GM21515 (cell line): Measurements from ENCODE around the gene CLP1.

ENCODE experiments used
- ATAC-seq: cut with Tn5 transposase; IDR thresholded peaks from one replicate; pipeline ENCODE4 v1.9.1; 2021; ENCODE audit not compliant: unreplicated experiment

Gene CLP1

DNA sequence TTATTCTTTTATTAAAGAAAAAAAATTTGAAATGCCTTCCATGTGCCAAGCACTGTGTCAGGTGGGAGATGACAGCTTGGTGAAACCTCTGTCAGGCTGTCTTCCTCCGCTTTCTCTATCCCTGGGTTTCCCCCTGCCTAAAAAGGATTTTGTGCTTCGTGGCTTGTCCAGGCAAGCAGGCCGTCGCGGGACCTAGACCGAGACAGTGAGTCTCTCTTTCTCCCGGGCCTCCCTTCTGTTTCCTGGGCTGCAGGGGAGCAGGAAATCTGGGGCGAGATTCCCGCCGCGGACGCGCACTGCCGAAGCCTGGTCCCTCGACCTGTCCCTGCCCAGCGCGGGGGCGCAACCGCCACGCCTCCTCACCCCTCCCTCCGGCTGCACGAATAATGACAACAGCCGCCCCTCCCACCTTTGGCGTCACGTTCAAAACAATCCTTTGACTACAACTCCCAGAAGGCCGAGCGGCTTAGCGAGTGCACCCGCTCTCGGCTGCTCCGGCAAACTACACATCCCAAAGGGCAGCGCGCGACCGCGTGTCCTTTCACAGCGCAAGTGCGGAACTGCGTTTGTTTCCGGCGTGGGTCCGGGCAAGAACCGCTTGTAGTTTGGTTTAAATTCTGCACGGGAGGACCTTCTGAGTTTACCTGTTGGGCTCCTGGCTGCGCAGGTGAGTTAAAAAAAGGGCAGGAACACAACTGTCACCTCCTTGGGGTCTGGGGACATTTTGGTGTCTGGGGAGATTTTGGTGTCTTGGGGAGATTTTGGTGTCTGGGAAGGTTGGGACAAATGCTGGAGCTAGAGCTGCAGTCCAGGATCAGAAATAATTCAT, at the start of gene CLP1:
TSS of gene CLP1 (plus strand) at position 569 of the 829 bp plus-strand sequence. CDS start 1,715 bp downstream, outside the sequence.
- ATAC-seq: peak; percentile 97

DNA sequence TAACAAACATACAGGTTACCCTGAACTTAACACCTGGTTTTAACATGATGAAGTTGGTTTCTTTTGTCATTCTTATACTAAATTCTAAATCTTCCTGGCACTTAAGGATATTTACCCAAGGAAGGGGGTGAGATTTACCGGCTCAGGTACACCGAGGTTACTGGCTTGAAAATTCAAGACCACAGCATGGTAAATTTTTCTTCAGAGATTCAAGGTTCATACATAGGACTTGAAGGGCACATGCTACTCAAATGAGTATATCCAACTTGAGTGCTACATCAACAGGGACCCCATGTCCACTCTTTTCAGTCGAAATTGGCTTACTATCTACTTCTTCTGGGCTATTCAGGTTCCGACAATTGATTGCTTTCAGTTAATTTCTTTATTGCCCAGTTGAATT, 47.4 kb upstream of the CLP1 start:
- ATAC-seq: no peak

DNA sequence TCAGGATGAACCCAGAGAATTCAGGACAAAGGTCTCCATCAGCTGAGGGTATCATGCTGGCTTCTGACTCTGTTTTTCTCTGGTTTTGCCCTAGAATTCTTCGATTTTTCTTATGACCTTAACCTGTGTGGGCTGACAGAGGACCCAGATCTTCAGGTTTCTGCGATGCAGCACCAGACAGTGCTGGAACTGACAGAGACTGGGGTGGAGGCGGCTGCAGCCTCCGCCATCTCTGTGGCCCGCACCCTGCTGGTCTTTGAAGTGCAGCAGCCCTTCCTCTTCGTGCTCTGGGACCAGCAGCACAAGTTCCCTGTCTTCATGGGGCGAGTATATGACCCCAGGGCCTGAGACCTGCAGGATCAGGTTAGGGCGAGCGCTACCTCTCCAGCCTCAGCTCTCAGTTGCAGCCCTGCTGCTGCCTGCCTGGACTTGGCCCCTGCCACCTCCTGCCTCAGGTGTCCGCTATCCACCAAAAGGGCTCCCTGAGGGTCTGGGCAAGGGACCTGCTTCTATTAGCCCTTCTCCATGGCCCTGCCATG, 43.3 kb upstream of the CLP1 start:
- no peak for ATAC-seq

DNA sequence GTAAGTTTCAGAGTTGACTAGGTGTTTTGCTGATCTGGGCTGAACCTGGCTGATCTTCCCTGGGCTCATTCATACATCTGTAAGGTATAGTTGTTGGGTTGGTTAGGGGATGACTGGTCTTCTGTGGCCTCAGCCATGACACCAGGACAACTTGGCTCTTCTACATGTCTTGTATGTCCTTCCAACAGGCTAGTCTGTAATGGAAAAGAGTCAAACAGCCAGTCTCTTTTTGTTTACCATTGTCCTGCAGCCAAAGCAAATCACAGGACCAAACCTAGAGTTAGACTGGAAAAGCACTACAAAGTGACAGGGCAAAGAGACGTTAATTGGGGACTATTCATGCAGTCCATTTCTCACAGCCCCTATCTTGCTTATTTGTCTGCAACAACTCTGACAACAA, 42.3 kb upstream of the CLP1 start:
- ATAC-seq: no peak

DNA sequence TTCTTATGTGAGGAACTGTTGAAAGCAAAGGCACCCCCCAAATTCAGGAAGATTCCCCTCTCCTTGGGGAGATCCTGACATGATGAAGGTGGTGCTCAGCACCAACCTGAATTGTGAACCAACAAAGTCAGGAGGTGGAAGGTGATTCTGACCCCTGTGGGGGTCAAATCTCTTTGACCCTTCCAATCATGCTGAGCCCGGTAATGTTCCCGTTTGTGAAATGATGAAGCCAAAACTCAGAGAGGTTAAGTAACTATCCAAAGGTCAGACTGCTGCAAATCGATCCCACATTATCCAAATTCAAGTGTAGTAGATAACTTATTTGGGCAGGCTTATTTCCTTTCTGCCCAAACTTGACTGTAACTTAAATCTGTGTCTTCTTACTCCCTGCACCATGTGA, 41.0 kb upstream of the CLP1 start:
- ATAC-seq: no peak

DNA sequence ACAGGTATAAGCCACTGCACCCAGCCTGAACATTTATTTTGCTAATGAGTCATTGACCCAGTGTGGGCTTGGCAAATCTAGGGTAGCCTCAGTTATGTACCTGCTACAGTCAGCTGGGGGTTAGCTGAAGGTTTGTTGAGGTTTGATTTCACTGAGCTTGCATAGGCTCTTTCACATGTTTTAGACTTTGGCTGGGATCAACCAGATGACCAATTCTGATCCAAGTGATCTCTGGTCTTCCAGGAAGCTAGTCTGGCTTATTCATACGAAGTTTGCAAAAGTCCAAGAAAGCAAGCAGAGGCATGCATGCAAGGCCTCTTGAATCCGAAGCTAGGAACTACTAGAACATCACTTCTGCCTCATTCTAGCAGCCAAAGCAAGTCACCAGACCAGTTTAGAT, 39.1 kb upstream of the CLP1 start:
- ATAC-seq: no peak

DNA sequence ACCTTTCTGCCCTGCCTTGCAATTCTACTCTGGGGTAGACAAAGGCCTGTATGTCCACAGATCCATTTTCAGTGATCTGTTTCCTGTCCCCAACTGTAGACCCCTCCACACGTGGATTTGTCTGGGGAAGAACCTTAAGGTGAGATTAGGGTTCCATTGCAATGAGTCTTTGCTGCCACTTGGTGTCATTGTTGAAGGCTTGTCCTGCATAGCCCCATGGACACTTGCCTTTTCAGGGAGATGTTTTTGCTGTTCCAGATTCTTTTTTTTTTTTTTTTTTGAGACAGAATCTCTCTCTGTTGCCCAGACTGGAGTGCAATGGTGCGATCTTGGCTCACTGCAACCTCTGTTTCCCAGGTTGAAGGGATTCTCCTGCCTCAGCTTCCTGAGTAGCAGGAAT, 38.2 kb upstream of the CLP1 start:
- ATAC-seq: no peak

DNA sequence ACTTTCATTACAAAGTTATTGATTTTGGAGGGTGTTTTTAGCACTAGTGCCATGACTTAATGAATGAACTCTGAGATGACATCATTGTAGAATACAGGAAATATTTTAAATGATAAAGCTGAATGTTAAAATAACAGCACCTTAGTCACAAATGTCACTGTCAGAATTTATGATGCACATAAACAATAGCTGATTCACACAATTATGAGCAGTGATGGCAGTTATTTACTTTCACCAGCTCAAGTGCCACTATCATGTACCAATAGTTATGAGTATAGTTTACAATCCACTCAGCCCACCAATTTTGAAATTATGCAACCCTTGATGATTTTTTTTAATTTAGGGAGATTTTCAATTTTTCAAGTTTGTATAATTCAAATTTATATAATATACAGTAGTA, 37.1 kb upstream of the CLP1 start:
- no peak for ATAC-seq

DNA sequence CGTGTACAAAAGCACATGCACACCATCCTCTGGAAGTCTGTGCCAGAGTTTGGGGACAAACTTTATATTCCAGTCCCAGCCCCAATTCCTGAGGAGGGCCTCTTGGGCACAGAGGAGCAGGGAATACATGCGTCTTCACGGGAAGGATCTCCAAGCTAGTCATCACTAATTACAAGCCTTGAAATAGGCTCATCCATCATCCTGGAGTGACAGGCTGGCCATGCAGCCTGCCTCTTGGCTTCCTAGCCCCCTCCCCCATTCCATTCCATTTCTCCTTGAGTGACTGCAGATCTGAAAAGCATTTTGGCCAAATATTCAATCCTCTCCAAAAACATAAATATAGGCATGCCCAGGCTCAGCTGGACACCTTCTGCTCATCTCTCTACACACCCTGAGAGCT, 35.3 kb upstream of the CLP1 start:
- no peak for ATAC-seq

DNA sequence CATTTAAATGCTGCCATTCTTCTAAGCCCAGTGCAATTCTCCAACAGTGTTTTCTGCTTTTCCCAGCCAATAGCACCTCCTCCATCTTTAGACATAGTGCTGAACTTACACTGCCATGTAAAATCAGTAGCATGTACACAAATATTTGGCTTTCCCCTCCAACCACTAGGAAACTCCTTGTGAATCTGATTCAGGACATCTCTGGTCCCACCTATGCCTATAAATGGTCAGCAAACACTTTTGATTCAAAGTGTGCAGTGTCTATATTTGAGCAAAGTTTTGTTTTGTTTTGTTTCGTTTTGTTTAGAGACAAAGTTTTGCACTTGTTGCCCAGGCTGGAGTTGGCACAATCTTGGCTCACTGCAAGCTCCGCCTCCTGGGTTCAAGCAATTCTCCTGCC, 32.7 kb upstream of the CLP1 start:
- ATAC-seq: no peak

DNA sequence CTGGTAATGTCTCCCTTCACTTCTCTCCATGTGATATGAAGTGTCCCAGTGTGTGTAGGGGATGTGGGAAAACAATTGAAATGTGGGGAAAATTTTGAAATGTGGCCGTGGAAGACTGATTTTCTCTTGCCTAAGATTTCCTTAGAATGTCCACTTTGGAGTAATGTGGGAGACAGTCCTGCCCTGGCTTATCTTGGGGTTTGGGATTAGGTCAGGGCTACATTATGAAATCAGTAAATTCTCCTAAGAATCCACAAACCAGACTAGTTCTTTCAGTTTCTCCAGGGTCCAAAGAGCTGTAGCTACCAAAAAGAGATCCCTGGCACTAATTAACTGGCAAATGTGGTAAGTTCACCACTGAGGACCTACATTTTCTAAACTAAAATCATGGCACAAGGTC, 30.7 kb upstream of the CLP1 start:
- no peak for ATAC-seq

DNA sequence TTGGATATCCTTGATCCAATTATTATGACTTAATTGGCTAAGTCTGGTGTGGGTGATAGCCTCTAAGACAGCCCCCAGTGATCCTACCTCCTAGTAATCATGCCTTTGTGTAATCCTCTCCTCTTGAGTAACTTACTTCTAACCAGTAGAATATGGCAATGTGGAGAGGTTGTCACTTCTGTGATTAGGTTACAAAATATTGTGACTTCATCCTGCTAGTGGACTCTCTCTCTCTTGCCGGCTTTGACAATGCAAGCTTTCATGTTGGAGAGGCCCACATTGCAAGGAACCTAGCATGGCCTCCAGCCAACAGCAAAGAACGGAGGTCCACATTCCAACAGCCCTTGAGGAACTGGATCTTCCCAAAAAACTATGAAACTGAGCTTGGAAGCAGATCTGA, 27.4 kb upstream of the CLP1 start:
- no peak for ATAC-seq

DNA sequence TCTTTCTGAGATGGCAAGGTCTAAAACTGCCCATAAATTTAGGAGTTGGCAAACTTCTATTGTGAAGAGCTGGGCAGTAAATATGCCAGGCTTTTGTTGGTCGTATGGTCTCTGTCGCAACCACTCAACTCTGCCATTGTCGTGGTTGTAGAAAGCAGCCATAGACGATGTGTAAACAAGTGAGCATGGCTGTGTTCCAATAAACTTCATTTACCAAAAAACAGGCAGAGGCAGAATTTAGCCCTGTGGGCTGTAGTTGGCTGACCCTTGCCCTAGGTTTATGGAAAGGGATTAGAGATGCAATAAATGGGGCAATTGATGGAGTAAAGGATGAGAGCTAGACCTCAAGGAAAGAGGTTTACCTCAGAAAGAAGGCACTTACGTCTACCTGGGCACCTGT, 25.4 kb upstream of the CLP1 start:
- no peak for ATAC-seq

DNA sequence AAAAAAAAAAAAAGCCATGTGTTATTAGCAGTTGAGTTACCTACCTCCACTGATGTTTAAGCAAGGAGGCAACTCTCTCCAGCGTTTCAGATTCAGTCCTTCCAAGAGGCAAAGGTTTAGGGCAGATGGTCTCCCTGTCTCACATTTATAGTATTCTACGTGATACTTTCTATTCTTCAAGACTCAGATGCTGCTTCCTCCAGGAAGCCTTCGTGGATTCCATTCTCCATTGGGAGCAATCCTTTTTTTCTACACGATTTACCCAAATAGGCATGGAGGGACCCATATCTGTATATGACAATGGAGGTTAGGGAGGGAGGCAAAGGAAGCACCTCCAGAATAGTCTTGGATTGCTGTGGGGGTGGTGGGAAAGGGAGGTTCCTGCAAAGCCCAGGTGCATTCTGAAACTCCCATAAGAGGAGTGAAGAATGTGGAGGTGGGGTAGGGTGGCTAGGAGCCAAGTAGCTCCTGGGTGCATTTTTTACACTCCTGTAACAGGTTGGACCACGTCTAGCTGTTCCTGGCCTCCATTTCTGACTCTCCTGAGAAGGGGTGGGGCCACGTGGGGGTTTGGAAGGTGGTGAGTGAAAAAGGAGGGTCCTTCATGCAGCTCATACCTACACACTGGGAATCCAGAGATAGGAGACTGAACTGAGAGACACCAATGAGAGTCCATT, 24.0 kb upstream of the CLP1 start:
- ATAC-seq: no peak

DNA sequence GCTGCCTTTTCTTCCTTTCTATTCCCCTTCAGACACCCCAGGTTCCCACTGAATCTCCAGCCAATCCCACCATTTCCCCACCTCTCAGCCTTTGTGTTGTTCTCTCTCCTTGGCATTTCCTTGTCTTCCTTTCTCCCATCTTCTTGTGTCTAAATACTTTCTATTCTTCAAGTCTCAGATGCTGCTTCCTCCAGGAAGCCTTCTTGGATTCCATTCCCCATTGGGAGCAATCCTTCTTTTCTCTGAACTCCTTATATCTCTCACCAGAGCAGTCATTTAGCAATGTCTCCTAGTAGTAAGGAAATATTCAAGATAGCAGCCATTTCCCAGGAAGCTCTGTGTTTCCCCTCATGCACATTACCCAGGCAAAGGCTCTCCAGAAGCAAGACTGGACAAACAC, 23.3 kb upstream of the CLP1 start:
- no peak for ATAC-seq

DNA sequence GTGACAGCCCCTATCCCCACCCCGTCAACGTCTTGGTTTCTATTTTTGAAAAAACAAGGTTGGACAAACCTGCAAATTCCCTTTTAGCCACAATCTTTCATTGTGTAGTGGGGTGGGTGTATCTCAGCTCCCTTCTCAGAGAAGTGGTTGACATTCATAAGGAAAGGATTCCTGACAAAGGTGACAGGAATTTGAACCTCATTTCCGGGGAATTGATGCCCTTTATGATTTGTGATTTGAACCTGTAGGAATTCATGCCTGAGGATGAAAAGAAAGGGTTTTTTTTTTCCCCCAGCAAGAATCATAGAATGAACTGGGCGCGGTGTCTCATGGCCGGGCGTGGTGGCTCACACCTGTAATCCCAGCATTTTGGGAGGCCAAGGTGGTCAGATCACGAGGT, 22.3 kb upstream of the CLP1 start:
- ATAC-seq: no peak

DNA sequence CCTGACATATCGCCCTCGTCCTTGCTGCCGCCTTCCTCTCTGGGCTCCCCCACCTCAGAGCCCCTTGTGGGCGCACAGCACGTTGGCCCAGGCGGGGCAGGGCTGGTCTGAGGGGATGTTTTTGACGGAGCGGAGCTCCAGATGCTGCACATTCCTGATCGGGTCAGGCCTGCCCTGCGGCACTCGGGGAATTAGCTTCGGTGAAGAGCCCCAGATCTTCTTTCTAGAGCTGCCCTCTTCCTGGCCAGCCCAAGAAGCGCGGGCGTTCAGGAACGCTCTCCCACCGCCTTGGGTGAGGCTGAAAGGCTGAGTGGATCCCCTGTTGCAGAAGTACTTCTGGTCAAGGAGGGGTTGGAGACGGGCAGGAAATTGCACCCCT, 19.9 kb upstream of the CLP1 start:
- ATAC-seq: no peak

DNA sequence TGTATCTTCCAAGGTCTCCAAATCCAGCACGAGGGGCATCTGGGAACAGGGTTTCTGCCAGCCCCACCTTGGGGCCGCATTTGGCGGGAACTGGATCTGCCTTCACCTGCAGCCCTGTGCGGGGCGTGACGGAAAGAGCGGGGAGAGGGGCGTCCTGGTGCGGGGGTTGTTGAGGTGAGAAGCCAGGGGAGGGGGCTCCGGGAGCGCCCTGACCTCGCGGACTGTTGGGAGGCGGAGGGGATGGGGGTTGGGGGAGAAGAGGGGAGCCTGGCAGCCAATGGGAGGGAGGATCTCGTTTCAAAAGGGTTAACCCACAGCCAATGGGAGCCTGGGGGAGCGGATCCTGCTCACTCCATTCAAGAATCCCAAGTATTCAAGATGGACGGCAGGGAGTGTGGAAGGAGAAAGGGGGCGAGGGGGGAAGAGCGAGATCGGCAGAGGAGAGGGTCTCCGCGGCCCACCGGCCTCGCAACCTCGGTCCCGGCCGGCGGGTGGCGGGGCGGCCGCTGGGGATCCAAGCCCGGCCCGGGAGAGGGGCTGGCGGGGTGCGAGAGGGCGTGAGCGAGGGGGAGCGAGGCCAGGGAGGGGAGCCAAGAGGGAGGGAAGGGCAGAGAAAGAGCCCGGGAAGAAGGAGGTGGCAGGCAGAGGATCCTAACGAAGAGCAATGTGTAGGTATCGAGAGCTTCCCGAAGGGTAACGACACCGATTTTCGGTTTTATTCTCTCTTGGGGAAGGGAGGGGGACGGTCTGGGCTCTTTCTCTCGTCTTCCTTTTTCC, 19.4 kb upstream of the CLP1 start:
- no peak for ATAC-seq

DNA sequence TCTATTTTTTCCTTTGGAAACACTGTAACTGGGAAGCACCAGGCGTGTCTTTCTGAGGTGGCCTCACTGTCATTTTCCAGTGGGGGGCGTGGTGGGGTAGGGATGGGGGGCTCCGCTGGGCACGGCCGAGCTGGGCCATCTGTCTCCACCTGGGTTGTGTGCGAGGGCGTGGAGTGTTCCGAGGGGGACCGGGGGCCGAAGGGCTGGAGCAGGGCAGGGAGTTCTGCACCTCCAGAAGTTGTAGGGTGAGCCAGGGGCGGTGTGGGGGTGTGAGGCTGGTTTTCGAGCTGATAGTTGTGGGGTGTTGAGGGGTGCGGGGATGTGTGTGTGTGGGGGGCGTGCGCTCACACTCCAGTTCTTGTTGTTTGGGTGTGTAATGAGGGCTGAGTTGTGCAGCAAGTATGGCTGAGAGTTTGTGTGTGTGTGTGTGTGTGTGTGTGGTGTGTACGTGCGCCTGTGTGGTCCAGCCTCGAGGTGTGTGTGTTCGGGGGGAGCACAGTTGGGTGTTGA, 18.7 kb upstream of the CLP1 start:
- ATAC-seq: no peak

DNA sequence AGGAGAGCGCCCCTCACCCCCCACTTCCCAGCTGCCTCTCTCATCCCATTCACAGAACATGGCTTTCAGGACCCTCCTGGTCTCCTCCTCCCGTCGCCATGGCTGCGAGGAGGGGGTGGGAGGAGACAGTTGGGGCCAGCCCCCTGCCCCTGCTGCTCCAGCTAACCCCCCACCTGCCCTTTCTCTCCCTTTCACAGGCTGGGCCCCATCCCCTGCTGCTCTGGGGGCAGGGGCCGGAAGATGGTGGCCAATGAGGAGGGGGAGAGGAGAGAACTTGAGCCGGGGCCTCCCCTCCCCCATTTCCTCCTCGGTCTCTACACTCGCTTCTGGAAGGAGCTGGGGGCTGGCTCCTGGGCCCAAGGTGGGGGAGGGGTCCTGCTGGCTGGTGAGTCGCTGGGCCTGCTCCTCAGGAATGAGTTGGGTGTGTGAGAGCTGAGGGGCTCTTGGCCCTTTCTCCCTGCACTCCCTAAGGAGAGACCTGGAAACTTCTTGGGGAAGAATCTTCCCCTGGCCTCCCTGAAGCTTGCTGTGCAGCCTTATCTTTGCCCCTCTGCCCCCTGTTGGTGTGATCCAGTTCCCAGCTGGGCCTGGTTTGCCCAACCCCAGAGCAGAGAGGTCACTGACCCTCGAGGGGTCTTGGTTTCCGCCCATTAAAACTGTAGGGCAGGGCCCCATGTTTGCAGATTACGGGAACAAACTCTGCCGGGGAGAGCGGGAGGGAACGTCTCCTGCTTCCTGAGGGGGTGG, 18.1 kb upstream of the CLP1 start:
- ATAC-seq: no peak
